Stimulated activated CD4-positive, alpha-beta T cell treated with anti-CD3 and anti-CD28 coated beads, Interleukin-4, amount 100 ng/mL, for 4 hours (primary cell): ENCODE results near the gene OR5T3.
"Not testable (repeated sequence)": the region's sequence is repeated elsewhere in the genome, so short reads cannot be mapped to it uniquely, and the experiment has no call there.

Experiments used
- DNase-seq, 2 experiments: peaks; one replicate each; pipeline ENCODE4 v3.0.0-alpha.2; 2020

OR5T3 gene

DNA sequence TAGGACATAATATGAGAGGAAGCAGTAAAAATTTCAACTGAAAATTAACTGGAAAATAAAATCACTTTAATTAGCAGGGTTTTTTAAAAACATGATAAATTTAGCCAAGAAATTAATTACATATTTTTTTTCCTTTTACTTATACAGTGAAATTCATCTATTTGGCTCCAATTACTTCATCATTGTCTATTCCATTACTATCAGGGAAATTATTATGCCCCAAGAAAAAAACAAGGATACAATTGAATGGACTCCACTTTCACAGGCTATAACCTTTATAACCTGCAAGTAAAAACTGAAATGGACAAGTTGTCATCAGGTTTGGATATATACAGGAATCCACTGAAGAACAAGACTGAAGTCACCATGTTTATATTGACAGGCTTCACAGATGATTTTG lies at the start of gene OR5T3:
Gene OR5T3, plus strand, starts transcription at position 301 of the 400 bp plus-strand sequence. Its CDS starts 0 bp downstream, at position 301.
- DNase-seq, result no peak

DNA sequence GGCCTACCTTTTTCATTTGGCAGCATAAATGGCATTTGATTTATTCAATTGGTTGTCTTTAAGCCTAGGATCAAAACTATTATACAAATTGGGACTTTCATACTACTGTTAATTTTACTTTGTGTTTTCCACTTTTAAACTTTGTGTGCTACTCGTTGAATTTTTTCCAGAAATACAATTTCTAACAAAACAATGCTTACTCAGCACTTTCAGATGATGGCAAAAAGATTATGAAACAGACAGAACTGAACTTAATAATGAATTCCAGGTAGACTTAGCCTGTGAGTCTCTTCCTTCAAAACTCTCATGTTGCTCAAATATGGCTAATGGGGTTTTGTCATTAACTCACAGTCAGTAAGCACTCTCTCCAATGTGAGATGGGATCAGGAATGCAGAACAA lies 44.3 kb upstream of the OR5T3 start:
- DNase-seq, result no peak

DNA sequence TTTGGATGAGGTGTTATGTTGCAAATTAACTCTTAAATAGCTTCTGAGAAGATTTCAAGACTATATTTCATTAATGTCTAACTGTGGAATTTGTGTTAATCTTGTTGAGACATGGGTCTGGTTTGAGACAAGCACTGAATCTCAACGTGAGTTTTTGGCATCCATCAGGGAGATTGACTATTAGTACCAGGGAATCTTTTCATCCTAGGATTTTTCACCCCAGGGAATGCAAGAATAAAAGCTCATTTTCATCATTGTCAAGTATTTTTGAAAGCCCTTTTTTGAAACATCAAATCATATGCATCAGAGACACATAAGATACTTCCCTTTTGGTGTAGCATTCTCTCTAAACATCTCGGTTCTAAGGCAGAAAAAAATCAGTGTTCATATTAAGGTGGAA lies 37.5 kb upstream of the OR5T3 start:
- no peak for DNase-seq

DNA sequence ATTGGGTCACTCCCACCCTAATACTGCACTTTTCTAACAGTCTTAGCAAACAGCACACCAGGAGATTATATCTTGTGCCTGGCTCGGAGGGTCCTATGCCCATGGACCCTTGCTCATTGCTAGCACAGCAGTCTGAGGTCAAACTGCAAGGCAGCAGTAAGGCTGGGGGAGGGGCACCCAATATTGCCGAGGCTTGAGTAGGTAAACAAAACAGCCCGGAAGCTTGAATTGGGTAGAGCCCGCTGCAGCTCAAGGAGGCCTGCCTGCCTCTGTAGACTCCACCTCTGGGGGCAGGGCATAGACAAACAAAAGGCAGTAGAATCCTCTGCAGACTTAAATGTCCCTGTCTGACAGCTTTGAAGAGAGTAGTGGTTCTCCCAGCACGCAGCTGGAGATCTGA lies 32.3 kb upstream of the OR5T3 start:
- DNase-seq, result not testable (repeated sequence)

DNA sequence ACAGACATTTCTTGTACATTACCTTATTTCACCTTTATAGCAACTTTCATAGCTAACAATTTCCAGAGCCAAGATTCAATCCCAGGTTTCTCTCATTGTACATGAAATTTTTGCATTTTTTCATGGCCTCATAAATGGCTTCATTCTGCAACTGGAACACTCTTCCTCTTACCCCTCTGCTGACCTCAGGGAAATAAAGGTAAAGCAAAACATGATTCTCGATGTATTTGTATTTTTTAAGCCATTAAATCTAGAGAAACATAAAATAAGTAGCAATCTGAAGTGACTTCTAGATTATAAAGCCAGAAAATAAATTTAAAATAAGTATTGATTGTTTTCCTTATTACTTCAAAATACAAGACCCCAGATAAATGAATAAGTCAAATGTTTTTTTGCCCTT lies 17.9 kb upstream of the OR5T3 start, which contains the start of gene OR5T2:
Gene OR5T2, minus strand, starts transcription at position 101 of the 400 bp plus-strand sequence. CDS start 1,193 bp downstream, outside the sequence.
- no peak for DNase-seq

DNA sequence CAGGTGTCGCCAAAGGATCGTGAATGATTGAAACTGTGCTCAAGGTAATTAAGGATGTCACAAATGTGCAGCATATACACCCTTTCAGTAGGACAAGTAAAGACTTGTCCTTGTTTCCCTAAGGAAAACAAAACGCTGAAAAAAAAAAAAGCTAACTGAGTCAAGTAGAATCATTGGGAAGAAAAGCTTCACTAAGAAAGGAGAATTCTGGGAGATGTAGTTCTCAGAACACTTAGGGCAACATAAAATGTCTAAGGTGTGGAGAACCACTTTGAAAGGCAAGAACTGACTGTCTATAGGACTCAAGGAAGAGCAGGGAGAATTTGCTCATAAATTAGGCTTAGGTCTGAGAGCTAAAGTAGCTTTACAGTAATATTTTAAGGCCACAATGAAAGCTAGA lies 19.0 kb downstream of the OR5T3 start:
- DNase-seq, result no peak

DNA sequence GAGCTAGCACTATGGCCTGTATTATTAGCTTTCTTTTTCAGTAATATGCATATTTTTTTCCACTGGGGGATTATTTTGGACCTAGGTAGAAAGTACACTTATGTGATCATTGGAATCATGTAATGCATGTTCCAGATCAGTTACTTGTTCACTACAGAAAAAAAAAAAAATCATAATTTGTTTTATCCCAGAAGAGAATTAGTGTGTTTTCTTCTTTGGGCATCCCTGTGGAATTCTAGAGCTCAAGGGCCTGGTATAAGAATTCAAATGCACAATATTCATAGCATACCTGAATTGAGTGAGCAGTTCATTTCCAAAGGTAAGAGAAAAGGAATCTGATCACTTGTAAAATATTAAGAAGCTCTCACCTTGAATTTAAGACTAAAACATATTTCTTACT lies 21.8 kb downstream of the OR5T3 start, which contains the start of gene OR5T1:
Gene OR5T1, plus strand, starts transcription at position 301 of the 400 bp plus-strand sequence. CDS start 1,485 bp downstream, outside the sequence.
- DNase-seq, result no peak

DNA sequence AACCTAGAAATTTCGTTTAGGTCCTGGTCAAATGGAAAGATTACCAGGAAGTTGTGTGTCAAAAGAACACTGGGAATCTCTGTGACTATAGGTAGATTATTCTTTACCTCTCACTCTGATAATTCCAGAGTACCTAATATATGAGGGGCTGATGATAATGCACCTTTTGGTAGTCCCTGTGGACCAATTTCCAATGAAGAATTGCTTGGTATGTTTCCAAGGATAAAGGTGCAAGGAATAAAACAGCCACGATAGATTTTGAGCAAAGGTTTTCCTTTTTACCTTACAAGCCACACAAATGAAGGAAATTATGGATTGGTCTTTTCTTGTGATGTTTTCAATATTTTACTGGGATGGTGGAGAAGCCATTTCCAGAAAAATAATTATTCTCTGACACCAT lies 40.1 kb downstream of the OR5T3 start, which contains the start of gene OR8H1:
Gene OR8H1, minus strand, starts transcription at position 101 of the 400 bp plus-strand sequence. CDS start 1,192 bp downstream, outside the sequence.
- no peak for DNase-seq

DNA sequence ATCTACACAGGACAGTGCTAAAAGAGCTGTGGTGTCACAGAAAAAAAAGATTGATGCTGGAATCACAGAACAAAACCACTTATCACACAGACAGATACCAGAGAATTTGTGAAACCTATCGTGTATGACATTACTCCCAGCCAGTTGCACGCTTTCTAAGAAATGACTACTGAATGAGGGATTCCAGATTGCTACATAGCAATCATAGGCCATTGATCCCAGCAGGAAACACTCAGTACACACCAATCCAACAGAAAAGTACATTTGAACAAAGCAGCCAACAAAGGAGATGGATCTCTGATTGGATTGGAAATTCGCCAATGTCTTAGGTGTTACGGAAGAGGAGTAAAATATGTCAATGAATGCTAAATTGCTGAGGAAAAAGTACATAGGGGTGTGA lies 44.8 kb downstream of the OR5T3 start:
- DNase-seq, result no peak
